Tibial nerve (tissue), 3 donors: ENCODE measurements around the gene UAP1.

ENCODE experiments used
- CTCF ChIP-seq, 5 experiments: fragments of 200-600 bp in 3 of 5; fragments of 450-650 bp in 2 of 5; sonication (generic) in 3 of 5; IDR thresholded peaks; one replicate each; pipeline ENCODE4 v1.5.1; 2016 to 2019; ENCODE audit warnings: antibody characterized with exemption in 5 of 5, mild to moderate bottlenecking in 3 of 5, moderate library complexity in 2 of 5
- POLR2A ChIP-seq, 2 donors: fragments of 450-650 bp; IDR thresholded peaks; one replicate each; pipeline ENCODE4 v1.6.1; 2017; ENCODE audit warnings: antibody characterized with exemption in 2 of 2, mild to moderate bottlenecking in 2 of 2, moderate library complexity in 2 of 2

- TF ChIP-seq CTCF (IDR thresholded peaks at IDR 0.05) = no peak
- no peak for TF ChIP-seq POLR2A (IDR thresholded peaks at IDR 0.05)
These were observed 8.8 kb upstream of the UAP1 start for GRCh38 chr1:162552684-162553252.
